ENCODE results near the gene EZH2. TPM values are rescaled to one million over a fixed set of nuclear protein-coding genes. Genes with fewer than 3 reads are reported as not detected.

EZH2 gene
- total RNA-seq, 1 donor from 2014 or later: 14.0 TPM

GRCh38 chr7:148804343-148805235, 79.5 kb downstream of the EZH2 start:
- DNase-seq: no peak

- no peak for DNase-seq
Observed at GRCh38 chr7:148803094-148803493, 81.0 kb downstream of the EZH2 start.

- no peak for DNase-seq
Observed at GRCh38 chr7:148802101-148802493, 82.0 kb downstream of the EZH2 start.

GRCh38 chr7:148800677-148801076, 83.4 kb downstream of the EZH2 start:
- DNase-seq: no peak

- DNase-seq: no peak
Observed at GRCh38 chr7:148799893-148800555, 84.1 kb downstream of the EZH2 start.

GRCh38 chr7:148796841-148797240, 87.2 kb downstream of the EZH2 start:
- no peak for DNase-seq

GRCh38 chr7:148794476-148794875, 89.6 kb downstream of the EZH2 start:
- DNase-seq: no peak

- no peak for DNase-seq
Observed at GRCh38 chr7:148793590-148793989, 90.5 kb downstream of the EZH2 start.

GRCh38 chr7:148791546-148791945, 92.5 kb downstream of the EZH2 start:
- DNase-seq: no peak

GRCh38 chr7:148790850-148791249, 93.2 kb downstream of the EZH2 start:
- DNase-seq: no peak

GRCh38 chr7:148790131-148790726, 93.9 kb downstream of the EZH2 start:
- no peak for DNase-seq

GRCh38 chr7:148789220-148789619, 94.9 kb downstream of the EZH2 start:
- no peak for DNase-seq

- no peak for DNase-seq
Observed at GRCh38 chr7:148787571-148788295, 96.4 kb downstream of the EZH2 start.

GRCh38 chr7:148783801-148784527, 100.1 kb downstream of the EZH2 start:
- DNase-seq: no peak

GRCh38 chr7:148782757-148783456, 101.2 kb downstream of the EZH2 start:
- no peak for DNase-seq

GRCh38 chr7:148774471-148774870, 109.6 kb downstream of the EZH2 start:
- DNase-seq: no peak

GRCh38 chr7:148773334-148773733, 110.8 kb downstream of the EZH2 start:
- peak; percentile 11 for DNase-seq

- peak; percentile 84 for DNase-seq
Observed at GRCh38 chr7:148772297-148773089, 111.6 kb downstream of the EZH2 start.

GRCh38 chr7:148770004-148770403, 114.1 kb downstream of the EZH2 start:
- no peak for DNase-seq

- DNase-seq: no peak
Observed at GRCh38 chr7:148763622-148764021, 120.5 kb downstream of the EZH2 start.
